HG03025 (cell line): Measurements from ENCODE around the gene PCSK7.
"Not testable (repeated sequence)": the region's sequence is repeated elsewhere in the genome, so short reads cannot be mapped to it uniquely, and the experiment has no call there.

Experiments
- ATAC-seq: cut with Tn5 transposase; IDR thresholded peaks from one replicate; pipeline ENCODE4 v1.9.1; 2021; ENCODE audit warnings: mild to moderate bottlenecking, moderate library complexity; ENCODE audit not compliant: unreplicated experiment, low FRiP score

The PCSK7 gene, protein sequence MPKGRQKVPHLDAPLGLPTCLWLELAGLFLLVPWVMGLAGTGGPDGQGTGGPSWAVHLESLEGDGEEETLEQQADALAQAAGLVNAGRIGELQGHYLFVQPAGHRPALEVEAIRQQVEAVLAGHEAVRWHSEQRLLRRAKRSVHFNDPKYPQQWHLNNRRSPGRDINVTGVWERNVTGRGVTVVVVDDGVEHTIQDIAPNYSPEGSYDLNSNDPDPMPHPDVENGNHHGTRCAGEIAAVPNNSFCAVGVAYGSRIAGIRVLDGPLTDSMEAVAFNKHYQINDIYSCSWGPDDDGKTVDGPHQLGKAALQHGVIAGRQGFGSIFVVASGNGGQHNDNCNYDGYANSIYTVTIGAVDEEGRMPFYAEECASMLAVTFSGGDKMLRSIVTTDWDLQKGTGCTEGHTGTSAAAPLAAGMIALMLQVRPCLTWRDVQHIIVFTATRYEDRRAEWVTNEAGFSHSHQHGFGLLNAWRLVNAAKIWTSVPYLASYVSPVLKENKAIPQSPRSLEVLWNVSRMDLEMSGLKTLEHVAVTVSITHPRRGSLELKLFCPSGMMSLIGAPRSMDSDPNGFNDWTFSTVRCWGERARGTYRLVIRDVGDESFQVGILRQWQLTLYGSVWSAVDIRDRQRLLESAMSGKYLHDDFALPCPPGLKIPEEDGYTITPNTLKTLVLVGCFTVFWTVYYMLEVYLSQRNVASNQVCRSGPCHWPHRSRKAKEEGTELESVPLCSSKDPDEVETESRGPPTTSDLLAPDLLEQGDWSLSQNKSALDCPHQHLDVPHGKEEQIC

GRCh38 chr11:117231842-117232091, at the start of gene PCSK7:
Gene PCSK7 (minus strand): TSS chr11:117232073. CDS start chr11:117229844, 2,229 bp downstream.
- no peak for ATAC-seq

DNA sequence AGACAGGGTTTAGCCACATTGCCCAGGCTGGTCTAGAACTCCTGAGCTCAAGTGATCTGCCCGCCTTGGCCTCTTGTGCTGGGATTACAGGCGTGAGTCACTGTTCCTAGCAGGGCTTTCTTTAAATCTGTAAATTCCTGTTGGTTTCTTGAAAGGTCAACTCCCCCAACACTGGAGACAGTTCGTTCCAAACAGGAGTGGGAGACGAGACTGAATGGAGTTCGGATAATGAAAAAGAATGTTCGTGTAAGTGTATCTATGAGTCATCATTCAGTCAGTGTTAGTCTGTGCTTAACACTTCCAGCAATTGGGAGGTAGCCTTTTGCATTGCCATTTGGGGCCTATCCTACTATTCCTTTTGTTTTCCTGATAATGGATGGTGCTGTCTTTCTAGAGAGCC, 49.3 kb upstream of the PCSK7 start:
- ATAC-seq, result no peak

GRCh38 chr11:117279711-117280376, 48.0 kb upstream of the PCSK7 start:
- ATAC-seq, result no peak

DNA sequence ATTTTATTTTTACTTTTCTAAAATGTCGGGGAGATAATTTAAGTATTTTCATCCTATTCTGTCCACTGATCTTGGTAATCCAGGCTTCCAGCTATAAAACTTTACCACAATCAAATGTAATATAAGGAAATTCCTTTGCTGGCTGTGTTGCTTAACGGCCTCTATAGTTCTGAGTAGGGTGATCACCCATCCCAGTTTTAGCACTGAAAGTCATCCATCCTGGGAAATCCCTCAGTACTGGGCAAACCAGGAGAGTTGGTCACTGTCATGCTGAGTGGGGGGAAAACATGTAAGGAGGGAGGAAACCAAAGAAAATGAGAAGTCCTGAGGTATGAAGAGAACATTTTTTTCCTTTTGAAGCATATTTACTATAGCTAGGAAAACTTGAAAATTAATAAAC, 46.5 kb upstream of the PCSK7 start:
- no peak for ATAC-seq

DNA sequence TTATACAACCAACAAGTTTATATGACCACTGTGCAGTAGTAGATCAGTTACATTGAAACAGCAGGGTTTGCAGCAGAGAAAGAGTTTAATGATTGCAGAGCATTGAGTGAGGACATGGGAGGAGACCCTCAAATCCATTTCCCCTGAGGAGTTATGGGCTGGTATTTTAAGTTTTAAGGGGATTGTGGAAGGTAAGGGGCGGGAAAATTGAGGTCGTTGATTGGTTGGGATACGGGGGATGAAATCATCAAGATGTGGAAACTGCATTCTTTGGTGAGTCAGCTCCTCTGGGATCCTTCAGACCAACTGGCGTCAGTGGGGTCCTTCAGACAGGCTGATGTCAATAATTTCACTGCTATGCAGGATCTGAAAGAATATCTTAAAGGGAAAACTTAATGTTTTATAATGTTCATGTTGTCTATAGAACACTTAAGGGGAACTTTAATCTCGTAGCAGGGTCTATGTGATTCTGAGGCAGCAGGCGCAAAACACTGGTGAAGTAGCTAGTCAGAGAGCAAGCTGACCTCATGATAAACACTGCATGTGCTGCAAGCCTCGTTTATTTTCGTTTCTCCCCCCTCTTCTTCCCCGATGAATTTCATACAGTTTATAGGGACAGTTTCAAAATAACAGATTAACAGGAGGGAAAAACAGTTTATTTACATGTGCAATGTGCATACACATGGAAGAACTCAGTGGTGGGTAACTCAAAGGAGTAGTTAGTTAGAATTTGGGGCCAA, 41.8 kb upstream of the PCSK7 start:
- ATAC-seq, result no peak

- ATAC-seq, result not testable (repeated sequence)
Observed at GRCh38 chr11:117272175-117272574, 40.3 kb upstream of the PCSK7 start.

DNA sequence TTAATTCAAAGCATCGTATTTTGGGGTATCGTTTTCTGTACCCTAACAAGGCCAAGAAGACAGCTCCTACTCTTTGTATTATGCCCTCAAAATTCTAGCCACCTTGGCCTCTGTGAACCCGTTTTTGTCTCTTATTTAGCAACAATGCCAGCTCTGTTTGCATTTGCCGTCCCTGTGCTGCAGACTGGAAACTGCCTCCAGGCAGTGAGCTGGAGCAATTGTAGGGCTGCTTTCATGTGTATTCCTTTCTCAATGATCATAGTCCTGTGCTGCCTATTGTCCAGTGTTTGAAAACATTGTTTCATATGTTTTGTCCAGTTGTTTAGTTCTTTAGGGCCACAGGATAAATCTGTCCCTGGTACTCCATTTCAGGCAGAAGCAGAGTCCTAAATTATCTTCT, 39.3 kb upstream of the PCSK7 start:
- ATAC-seq, result no peak

- no peak for ATAC-seq
Observed at GRCh38 chr11:117269856-117270255, 38.0 kb upstream of the PCSK7 start.

DNA sequence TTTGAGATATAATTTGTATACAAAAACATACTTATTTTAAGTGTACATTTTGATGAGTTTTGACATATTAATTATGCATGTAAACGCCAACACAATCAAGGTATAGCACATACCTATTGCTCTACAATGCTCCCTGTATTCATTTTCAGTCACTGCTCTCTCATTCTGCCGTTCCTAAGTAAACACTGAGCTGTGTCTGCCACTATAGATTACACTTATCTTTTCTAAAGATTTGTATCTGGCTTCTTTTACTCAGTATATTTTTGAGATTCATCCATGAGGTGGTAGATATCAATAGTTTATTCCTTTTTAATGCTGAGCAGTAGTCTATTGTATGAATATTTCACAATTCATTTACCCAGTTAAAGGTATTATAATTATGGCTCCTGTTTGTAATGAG, 33.9 kb upstream of the PCSK7 start:
- no peak for ATAC-seq

DNA sequence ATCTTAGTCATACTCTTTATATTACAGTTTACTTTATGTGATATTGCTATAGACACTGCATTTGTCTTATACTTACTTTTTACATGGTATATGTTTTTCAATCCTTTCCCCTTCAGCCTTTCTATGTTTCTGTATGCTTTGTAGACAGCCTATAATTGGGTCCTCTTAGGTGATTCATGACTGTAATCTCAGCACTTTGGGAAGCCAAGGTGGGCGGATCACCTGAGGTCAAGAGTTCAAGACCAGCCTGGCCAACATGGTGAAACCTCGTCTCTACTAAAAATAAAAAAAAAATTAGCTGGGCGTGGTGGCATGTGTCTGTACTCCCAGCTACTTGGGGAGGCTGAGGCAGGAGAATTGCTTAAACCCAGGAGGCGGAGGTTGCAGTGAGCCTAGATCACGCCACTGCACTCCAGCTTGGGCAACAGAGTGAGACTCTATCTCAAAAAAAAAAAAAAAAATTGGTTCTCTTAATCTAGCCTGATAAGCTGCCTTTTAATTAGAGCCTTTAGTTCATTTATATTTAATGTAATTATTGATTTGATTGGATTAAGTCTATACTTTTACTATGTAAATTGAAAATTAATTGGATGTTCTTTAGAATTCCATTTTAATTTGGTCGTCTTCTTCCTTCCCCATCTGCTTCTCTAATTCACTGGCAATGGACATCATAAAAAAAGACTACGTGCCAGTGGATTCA, 32.9 kb upstream of the PCSK7 start:
- not testable (repeated sequence) for ATAC-seq

GRCh38 chr11:117259417-117259816, 27.5 kb upstream of the PCSK7 start:
- ATAC-seq, result no peak

DNA sequence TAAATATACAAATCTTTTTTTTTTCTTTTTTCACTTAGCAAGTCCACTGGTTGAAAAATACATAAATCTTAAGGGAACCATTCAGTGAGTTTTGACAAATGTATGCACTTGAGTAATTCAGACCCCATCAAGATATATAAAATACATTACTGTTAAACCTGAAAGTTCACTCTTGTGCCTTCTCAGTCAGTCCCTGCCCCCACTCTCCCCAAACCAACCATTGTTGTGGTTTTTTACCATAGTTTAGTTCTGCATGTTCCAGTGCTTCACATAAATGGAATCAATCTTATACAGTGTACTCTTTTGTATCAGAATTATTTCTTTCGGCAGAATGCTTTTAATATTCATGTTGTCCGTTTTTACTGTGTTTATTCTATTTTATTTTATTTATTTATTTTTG, 26.7 kb upstream of the PCSK7 start:
- no peak for ATAC-seq

GRCh38 chr11:117256573-117256972, 24.7 kb upstream of the PCSK7 start:
- ATAC-seq, result no peak

GRCh38 chr11:117255966-117256365, 24.1 kb upstream of the PCSK7 start:
- ATAC-seq, result no peak

DNA sequence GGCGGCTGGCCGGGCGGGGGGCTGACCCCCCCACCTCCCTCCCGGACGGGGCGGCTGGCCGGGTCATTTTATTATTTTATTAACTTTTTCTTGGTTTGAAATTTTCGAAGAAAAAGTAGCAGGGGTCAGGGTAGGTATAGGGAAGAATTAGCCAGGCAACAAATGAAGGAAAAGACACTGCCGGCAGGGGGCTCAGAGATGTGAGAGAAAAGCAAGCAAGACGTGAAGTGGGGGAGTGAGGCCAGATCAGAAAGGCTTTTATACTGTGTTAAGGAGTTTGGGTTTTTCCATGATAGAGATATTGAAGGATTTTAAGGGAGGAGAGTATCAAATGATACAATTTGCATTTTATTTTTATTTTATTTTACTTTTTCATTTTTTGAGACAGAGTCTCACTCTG, 19.6 kb upstream of the PCSK7 start:
- ATAC-seq, result no peak

- no peak for ATAC-seq
Observed at GRCh38 chr11:117249571-117249970, 17.7 kb upstream of the PCSK7 start.

DNA sequence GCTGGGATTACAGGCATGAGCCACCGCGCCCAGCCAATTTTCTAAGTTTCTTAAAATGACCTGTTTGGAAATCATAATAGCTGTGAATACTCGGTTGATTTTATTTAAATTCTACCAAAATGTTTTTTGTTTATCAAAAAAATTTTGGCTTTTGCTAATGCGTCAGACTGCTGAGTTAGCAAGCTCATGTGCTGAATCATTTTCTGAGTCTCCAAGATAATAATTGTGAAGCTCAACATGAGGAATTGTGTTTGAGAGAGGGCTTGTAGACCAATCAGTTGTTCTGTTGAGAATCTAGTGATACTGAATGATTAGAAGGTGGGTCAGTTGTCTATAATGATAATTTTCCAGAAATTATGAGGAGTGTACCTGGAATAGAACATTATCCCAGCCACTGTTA, 16.5 kb upstream of the PCSK7 start:
- ATAC-seq, result no peak

DNA sequence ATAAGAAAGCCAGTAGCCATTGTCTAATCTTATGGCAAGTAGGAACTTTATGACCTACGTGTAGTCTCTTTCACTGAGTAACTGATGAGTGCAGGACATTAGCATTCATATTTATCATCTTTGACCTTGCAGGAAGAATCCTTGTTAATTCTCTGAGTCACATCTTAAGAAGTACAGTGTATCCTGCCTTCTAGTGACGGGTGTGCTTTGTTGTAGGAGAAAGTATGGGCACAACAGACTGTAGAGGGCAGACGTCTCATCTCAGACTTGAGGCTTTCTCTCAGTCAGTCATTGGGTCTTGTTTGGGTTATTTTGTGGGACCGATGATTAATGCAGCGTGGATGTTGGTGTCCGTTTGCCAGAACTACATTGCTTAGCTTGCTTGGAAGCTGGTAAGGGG, 7.4 kb upstream of the PCSK7 start:
- ATAC-seq, result no peak

- no peak for ATAC-seq
Observed at GRCh38 chr11:117238221-117238620, 6.3 kb upstream of the PCSK7 start.

DNA sequence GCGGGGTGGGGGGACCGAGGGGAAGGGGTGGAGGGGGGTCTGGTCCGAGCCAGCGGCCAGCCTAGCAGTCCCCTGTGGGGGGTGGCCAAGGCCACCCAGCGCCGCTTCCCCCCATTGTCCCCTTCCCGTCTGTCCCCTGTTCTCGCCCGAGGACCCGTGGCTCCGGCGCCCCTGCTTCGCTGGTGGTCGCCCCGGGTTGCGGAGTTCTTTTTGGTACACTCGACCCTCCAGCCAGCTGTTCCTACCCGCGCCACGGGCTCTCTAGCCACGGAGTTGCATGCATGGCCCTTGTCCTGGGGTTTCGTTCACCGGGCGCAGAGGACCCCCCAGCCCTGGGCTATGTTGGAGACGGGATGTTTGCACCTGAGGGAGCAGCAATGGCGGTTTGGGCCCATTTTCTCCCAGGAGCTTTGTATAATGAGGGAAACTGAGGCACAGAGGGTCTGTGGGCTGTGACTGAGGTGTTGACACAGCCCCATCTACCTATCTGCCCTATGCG, 1.1 kb upstream of the PCSK7 start:
- ATAC-seq, result no peak
